ENCODE data around the gene ACD.

- TF ChIP-seq POLR2A (IDR thresholded peaks at IDR 0.05) (no peak), CTCF (IDR thresholded peaks at IDR 0.05) (no peak)
Measured at GRCh38 chr16:67656344-67657016, 3.6 kb downstream of the ACD start.

Measured in body of pancreas (tissue), 4 donors.